D721Med (cell line): ENCODE measurements around the gene SVBP.
"Not testable (repeated sequence)": the region's sequence is repeated elsewhere in the genome, so short reads cannot be mapped to it uniquely, and the experiment has no call there.

Experiments
- DNase-seq: peaks from one replicate; pipeline ENCODE4 v3.0.0; 2011; ENCODE audit warnings: low spot score; ENCODE audit not compliant: insufficient read length
- FAIRE-seq: peaks from 2 replicates; lab custom pipeline; 2011; peaks lifted over from hg19 to GRCh38; lab: Jason Lieb, UNC
- TF ChIP-seq, protein P1 (sequence below): IDR thresholded peaks from 2 replicates; pipeline ENCODE4 v1.5.1; 2012; ENCODE audit warnings: mild to moderate bottlenecking, control low read depth; ENCODE audit not compliant: insufficient read depth; ENCODE audit errors: missing control alignments

Gene SVBP

GRCh38 chr1:42816585-42817439, at the start of gene SVBP, which contains the start of gene ERMAP:
TSS of gene SVBP (minus strand) at chr1:42817397. CDS start at chr1:42816544, 853 bp downstream.
TSS of gene ERMAP (plus strand) at chr1:42817122. CDS start at chr1:42830449, 13,327 bp downstream.
- no peak for FAIRE-seq

DNA sequence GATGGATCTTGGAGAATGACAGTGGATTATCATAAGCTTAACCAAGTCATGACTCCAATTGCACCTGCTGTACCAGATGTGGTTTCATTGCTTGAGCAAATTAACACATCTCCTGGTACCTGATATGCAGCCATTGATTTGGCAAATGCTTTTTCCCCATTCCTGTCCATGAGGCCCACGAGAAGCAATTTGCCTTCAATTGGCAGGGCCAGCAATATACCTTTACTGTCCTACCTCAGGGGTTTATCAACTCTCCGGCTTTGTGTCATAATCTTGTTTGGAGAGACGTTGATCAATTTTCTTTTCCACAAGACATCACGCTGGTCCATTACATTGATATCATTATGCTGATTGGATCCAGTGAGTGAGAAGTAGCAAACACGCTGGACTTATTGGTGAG, 49.4 kb upstream of the SVBP start:
- FAIRE-seq, result peak; percentile 29

More at GRCh38 chr1:42816585-42817439, at the start of gene SVBP, which contains the start of gene ERMAP:
- DNase-seq, result peak; percentile 59
- TF ChIP-seq, protein P1, sequence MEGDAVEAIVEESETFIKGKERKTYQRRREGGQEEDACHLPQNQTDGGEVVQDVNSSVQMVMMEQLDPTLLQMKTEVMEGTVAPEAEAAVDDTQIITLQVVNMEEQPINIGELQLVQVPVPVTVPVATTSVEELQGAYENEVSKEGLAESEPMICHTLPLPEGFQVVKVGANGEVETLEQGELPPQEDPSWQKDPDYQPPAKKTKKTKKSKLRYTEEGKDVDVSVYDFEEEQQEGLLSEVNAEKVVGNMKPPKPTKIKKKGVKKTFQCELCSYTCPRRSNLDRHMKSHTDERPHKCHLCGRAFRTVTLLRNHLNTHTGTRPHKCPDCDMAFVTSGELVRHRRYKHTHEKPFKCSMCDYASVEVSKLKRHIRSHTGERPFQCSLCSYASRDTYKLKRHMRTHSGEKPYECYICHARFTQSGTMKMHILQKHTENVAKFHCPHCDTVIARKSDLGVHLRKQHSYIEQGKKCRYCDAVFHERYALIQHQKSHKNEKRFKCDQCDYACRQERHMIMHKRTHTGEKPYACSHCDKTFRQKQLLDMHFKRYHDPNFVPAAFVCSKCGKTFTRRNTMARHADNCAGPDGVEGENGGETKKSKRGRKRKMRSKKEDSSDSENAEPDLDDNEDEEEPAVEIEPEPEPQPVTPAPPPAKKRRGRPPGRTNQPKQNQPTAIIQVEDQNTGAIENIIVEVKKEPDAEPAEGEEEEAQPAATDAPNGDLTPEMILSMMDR, result no peak

DNA sequence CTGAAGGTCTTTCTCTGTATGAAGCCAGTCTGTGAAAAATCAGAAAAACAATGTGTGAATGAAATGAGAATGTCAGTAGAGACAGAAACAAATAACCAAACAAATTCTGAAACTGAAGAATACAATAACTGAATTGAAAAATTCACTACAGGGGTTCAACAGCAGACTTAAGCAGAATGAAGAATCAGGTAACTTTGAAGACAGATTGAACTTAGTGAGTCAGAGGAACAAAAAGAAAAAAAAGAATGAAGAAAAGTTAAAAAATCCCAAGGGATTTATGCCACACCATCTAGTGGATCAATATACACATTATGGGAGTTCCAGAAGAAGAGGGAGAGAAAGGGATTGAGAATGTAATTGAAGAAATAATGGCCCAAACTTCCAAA, 43.8 kb upstream of the SVBP start:
- FAIRE-seq (no peak), DNase-seq (no peak)
- TF ChIP-seq, protein P1, result no peak

More for the DNA sequence above, 49.4 kb upstream of the SVBP start:
- TF ChIP-seq, protein P1, result no peak
- DNase-seq, result no peak

DNA sequence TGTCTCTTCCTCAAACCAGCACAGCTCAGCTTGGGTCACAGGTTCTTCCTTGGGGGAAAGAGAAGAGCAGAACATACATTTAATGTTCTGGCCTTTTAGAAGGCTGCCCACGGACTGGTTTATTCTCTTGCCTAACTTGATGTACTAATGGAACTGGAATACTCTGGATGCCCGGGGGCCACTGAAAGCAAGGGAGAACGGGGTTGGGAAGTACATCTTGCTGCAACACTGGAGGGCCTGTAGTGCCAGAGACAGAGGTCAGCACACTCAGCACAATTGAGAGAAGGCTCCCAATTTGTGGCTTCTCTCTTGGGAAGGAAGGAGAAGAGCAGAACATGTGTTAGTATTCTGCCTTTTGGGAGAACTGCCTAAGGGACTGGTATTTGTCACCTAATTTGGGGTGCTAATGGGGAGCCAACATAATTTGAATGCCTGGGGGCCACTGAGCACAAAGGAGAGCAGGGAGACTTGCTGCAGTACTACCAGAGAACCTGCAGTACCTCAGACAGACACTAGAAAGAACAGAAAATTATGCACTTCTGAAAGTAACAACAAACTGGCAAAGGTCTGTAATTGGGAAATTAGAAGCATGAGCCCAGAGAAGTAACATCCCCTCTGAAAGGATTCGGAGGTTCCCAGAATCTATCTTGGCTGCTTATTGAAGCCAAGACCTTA, 43.3 kb upstream of the SVBP start:
- TF ChIP-seq, protein P1, result no peak
- DNase-seq (no peak), FAIRE-seq (no peak)

GRCh38 chr1:42859366-42859765, 42.2 kb upstream of the SVBP start:
- not testable (repeated sequence) for FAIRE-seq, DNase-seq

DNA sequence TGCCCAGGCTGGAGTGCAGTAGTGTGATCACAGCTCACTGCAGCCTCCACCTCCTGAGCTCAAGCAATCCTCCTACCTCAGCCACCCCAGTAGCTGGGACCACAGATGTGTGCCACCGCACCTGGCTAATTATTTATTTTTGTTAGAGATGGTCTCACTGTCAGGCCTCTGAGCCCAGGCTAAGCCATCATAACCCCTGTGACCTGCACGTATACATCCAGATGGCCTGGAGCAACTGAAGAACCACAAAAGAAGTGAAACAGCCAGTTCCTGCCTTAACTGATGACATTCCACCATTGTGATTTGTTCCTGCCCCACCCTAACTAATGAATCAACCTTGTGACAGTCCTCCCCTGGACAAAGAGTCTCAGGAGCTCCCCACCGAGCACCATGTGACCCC, 39.4 kb upstream of the SVBP start:
- DNase-seq, FAIRE-seq: not testable (repeated sequence)

GRCh38 chr1:42853116-42853884, 36.1 kb upstream of the SVBP start:
- FAIRE-seq (no peak), DNase-seq (peak; percentile 57)
- TF ChIP-seq, protein P1, result no peak
